Peyer's patch (tissue), 4 donors: ENCODE data around the gene GMCL2.

ENCODE experiments used
- POLR2A ChIP-seq, 2 donors: fragments of 450-650 bp; IDR thresholded peaks; one replicate each; pipeline ENCODE4 v1.5.1; 2017; ENCODE audit warnings: antibody characterized with exemption in 2 of 2, mild to moderate bottlenecking in 2 of 2, moderate library complexity in 2 of 2
- TF ChIP-seq, protein P1 (sequence below), 6 experiments: fragments of 450-650 bp in 4 of 6; fragments of 200-600 bp in 2 of 6; sonication (generic) in 1 of 6; IDR thresholded peaks; one replicate each; pipeline ENCODE4 v1.5.1; 2017 to 2019; ENCODE audit warnings: antibody characterized with exemption in 6 of 6, mild to moderate bottlenecking in 3 of 6, moderate library complexity in 1 of 6

DNA sequence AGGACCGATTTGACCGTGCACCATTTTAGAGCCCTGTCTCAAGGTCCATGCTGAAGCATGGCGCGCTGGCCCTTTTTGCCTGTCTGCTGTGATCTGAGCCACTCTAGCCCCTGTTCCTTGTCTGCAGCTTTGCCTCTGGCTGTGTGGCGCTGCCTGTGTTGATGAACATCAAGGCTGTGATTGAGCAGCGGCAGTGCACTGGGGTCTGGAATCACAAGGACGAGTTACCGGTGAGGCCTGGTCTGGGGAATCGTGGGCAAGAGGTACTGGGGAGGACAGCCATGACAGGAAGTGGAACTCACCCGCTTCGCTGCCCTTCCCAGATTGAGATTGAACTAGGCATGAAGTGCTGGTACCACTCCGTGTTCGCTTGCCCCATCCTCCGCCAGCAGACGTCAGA, 39.8 kb downstream of the GMCL2 start:
- TF ChIP-seq, protein P1, sequence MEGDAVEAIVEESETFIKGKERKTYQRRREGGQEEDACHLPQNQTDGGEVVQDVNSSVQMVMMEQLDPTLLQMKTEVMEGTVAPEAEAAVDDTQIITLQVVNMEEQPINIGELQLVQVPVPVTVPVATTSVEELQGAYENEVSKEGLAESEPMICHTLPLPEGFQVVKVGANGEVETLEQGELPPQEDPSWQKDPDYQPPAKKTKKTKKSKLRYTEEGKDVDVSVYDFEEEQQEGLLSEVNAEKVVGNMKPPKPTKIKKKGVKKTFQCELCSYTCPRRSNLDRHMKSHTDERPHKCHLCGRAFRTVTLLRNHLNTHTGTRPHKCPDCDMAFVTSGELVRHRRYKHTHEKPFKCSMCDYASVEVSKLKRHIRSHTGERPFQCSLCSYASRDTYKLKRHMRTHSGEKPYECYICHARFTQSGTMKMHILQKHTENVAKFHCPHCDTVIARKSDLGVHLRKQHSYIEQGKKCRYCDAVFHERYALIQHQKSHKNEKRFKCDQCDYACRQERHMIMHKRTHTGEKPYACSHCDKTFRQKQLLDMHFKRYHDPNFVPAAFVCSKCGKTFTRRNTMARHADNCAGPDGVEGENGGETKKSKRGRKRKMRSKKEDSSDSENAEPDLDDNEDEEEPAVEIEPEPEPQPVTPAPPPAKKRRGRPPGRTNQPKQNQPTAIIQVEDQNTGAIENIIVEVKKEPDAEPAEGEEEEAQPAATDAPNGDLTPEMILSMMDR (IDR thresholded peaks at IDR 0.05), result no peak
- TF ChIP-seq POLR2A (IDR thresholded peaks at IDR 0.05), result no peak
